ENCODE results near the gene ELL. TPM values are rescaled to one million over a fixed set of nuclear protein-coding genes. Genes with fewer than 3 reads are reported as not detected.

ELL gene
- total RNA-seq, 1 experiment from 2014 or later: 18.6 TPM

GRCh38 chr19:18467978-18468377, 53.9 kb downstream of the ELL start:
- intact Hi-C loops (cut with micrococcal nuclease; ENCODE audit: unreplicated experiment) (no loop called here), in situ Hi-C loops (cut with HindIII; ENCODE audit: low pct_unique_long_range_greater_than_20kb, low sequenced_read_pairs) (no loop called here)
- BruUV-seq (replicated peaks): no TSS peak
- H3K36me3 ChIP-seq (ENCODE audit: control insufficient read depth, insufficient read depth, low read length): no peaks in the 10 kb centered on the region
- ATAC-seq (no peak), DNase-seq (ENCODE audit: low read depth, low spot score) (no peak)
- H3K4me3 ChIP-seq (ENCODE audit: low read depth in 2 of 2, low read length in 2 of 2): no peak overlapping the region
- H3K4me1 ChIP-seq (ENCODE audit: control insufficient read depth, insufficient read depth, low read length): peaks cover 18% of the 10 kb centered on the region
- ChIA-PET POLR2A (no interaction called here), CTCF (no interaction called here)
- H3K27ac ChIP-seq (ENCODE audit: low read length): no peak overlapping the region
- no peaks in the 10 kb centered on the region for H3K9me3 ChIP-seq (ENCODE audit: control insufficient read depth, insufficient read depth, low read depth, low read length)
- TF ChIP-seq SIN3A (IDR thresholded peaks at IDR 0.05; ENCODE audit: borderline replicate concordance, insufficient read depth, low read depth, low read length): no peak
- H3K27me3 ChIP-seq (ENCODE audit: control insufficient read depth, insufficient read depth, low read length): no peaks in the 10 kb centered on the region

GRCh38 chr19:18466354-18466753, 55.5 kb downstream of the ELL start:
- Histone ChIP-seq H3K4me1 (ENCODE audit: control insufficient read depth, insufficient read depth, low read length) (peaks cover 18% of the 10 kb centered on the region), H3K9me3 (ENCODE audit: control insufficient read depth, insufficient read depth, low read depth, low read length) (no peaks in the 10 kb centered on the region), H3K36me3 (ENCODE audit: control insufficient read depth, insufficient read depth, low read length) (no peaks in the 10 kb centered on the region), H3K4me3 (ENCODE audit: low read depth in 2 of 2, low read length in 2 of 2) (no peak overlapping the region), H3K27ac (ENCODE audit: low read length) (no peak overlapping the region), H3K27me3 (ENCODE audit: control insufficient read depth, insufficient read depth, low read length) (no peaks in the 10 kb centered on the region)
- BruUV-seq (replicated peaks): no TSS peak
- no peak for TF ChIP-seq SIN3A (IDR thresholded peaks at IDR 0.05; ENCODE audit: borderline replicate concordance, insufficient read depth, low read depth, low read length)
- no peak for TF ChIP-seq POLR2AphosphoS5 (IDR thresholded peaks at IDR 0.05; ENCODE audit: low read depth, low read length)
- no peak for TF ChIP-seq CTCF (IDR thresholded peaks at IDR 0.05)
- TF ChIP-seq REST (IDR thresholded peaks at IDR 0.05; ENCODE audit: insufficient read depth in 1 of 2, low read depth in 2 of 2, low read length in 1 of 2): no peak
- TF ChIP-seq TCF7L2 (IDR thresholded peaks at IDR 0.05; ENCODE audit: low read depth, low read length): no peak
- in situ Hi-C loops (cut with HindIII; ENCODE audit: low pct_unique_long_range_greater_than_20kb, low sequenced_read_pairs): no loop called here
- intact Hi-C loops (cut with micrococcal nuclease; ENCODE audit: unreplicated experiment): no loop called here
- CTCF ChIA-PET: interaction anchor here (0.5 kb wide), 1 partner anchor 19 kb away, joined by 4 read pairs; no protein-coding TSS in a partner anchor
- POLR2A ChIA-PET: no interaction called here
- DNase-seq (ENCODE audit: low read depth, low spot score) (no peak), ATAC-seq (no peak)

GRCh38 chr19:18465964-18466339, 55.9 kb downstream of the ELL start:
- no peaks in the 10 kb centered on the region for H3K9me3 ChIP-seq (ENCODE audit: control insufficient read depth, insufficient read depth, low read depth, low read length)
- no peaks in the 10 kb centered on the region for H3K27me3 ChIP-seq (ENCODE audit: control insufficient read depth, insufficient read depth, low read length)
- ChIA-PET POLR2A (no interaction called here), CTCF (interaction anchor here (0.5 kb wide), 1 partner anchor 18 kb away, joined by 4 read pairs; no protein-coding TSS in a partner anchor)
- no peak overlapping the region for H3K27ac ChIP-seq (ENCODE audit: low read length)
- intact Hi-C loops (cut with micrococcal nuclease; ENCODE audit: unreplicated experiment) (no loop called here), in situ Hi-C loops (cut with HindIII; ENCODE audit: low pct_unique_long_range_greater_than_20kb, low sequenced_read_pairs) (no loop called here)
- ATAC-seq: no peak
- DNase-seq (ENCODE audit: low read depth, low spot score): no peak
- TF ChIP-seq SIN3A (IDR thresholded peaks at IDR 0.05; ENCODE audit: borderline replicate concordance, insufficient read depth, low read depth, low read length): no peak
- no TSS peak for BruUV-seq (replicated peaks)
- no peak overlapping the region for H3K4me3 ChIP-seq (ENCODE audit: low read depth in 2 of 2, low read length in 2 of 2)
- H3K36me3 ChIP-seq (ENCODE audit: control insufficient read depth, insufficient read depth, low read length): no peaks in the 10 kb centered on the region; the same call in 1 of the 2 replicates
- peaks cover 18% of the 10 kb centered on the region for H3K4me1 ChIP-seq (ENCODE audit: control insufficient read depth, insufficient read depth, low read length)
